GM12872 (cell line): Measurements from ENCODE around the gene NTRK2.

Experiments
- TF ChIP-seq, protein P1 (sequence below): IDR thresholded peaks from 3 replicates; pipeline ENCODE4 v1.5.1; 2011; ENCODE audit warnings: low read depth, mild to moderate bottlenecking, low read length, moderate library complexity; ENCODE audit not compliant: insufficient read depth

NTRK2 gene

DNA sequence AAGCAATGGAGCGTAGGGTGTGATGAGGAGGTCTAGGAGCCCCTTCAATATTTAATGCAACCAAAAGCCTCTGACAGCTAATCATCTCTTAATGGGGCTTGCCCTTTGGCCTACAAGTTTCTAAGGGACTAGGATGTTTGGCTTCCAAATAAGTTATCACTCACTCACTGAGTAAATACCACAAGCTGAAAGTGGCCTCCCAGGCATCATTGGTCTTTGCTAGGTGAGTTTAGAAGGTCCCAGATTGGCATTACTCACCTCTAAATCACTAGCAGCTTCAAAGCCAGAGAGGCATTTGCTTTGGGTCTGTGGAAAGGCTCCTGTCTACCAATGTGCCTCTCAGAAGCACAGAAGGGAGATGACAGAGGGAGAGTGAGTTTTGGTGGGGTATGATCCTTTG is 344.2 kb downstream of the NTRK2 start:
- TF ChIP-seq, protein P1, sequence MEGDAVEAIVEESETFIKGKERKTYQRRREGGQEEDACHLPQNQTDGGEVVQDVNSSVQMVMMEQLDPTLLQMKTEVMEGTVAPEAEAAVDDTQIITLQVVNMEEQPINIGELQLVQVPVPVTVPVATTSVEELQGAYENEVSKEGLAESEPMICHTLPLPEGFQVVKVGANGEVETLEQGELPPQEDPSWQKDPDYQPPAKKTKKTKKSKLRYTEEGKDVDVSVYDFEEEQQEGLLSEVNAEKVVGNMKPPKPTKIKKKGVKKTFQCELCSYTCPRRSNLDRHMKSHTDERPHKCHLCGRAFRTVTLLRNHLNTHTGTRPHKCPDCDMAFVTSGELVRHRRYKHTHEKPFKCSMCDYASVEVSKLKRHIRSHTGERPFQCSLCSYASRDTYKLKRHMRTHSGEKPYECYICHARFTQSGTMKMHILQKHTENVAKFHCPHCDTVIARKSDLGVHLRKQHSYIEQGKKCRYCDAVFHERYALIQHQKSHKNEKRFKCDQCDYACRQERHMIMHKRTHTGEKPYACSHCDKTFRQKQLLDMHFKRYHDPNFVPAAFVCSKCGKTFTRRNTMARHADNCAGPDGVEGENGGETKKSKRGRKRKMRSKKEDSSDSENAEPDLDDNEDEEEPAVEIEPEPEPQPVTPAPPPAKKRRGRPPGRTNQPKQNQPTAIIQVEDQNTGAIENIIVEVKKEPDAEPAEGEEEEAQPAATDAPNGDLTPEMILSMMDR = no peak

DNA sequence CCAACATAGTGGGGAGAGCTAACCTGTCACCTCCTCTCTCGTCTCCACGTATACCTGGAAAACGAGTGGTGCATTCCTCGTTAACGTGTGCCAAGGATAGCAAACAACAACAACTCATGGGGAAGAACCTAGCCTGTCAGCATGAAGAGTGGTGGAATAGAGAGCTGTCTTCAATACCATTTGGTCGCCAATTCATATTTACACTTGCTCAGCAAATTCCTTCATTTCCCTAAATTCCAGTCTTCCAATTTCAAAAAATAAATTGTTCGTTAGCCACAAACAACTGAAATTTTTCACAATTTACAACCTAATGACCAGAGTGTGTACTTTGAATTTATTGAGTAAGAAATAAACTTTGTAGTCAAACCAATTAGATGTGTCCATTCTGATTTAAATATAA is 344.8 kb downstream of the NTRK2 start:
- TF ChIP-seq, protein P1 = no peak

DNA sequence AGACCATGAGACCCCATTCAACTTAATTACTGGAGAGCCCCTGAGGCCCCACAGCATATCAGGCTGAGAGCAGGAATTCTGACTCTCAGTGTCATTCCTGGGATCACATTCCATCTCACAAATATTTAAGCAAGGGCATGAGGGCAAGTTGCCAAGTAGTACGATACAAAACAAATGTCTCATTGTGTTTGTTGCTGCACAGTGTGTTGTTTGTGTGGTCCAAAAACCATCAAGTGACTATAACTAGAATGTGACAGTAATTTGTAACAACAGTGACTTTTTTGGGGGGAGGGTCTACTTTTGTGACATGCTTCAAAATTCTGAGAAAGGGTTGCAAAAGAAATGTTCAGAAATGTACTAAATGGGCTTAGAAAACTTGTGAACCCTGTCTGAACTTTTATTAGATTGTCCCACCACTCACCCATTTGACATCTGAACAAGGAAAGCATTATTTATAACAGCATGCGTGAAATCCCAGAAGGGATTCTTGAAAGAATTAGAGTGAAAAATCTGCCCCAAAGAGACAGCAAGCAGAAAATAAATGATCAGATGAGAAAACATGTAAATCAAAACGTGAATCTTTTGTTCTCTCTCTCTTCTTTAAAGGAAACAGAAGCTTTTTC is 347.0 kb downstream of the NTRK2 start:
- TF ChIP-seq, protein P1 = no peak

DNA sequence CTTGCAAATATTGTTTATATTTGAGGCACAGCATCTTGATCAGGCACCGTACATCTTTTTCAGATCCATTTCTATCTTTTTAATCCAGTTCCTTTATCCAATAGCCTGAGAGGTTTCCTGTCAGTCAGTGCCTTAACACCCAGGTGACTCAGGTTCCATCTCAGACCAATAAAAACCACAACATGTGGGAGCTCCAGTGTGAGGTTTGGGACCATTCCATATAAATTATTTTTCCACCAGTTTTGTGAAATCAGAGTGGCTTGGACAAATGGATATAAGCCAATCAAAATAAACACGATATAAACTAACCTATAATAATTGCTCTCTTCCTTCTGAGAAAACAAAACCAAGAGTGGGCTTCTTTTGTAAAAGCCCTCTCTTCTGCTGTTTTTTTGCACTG is 351.3 kb downstream of the NTRK2 start:
- TF ChIP-seq, protein P1 = no peak

DNA sequence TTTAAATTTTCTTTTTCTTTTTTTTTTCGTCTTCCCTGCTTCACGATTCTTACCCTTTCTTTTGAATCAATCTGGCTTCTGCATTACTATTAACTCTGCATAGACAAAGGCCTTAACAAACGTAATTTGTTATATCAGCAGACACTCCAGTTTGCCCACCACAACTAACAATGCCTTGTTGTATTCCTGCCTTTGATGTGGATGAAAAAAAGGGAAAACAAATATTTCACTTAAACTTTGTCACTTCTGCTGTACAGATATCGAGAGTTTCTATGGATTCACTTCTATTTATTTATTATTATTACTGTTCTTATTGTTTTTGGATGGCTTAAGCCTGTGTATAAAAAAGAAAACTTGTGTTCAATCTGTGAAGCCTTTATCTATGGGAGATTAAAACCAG is 352.2 kb downstream of the NTRK2 start:
- TF ChIP-seq, protein P1 = no peak

DNA sequence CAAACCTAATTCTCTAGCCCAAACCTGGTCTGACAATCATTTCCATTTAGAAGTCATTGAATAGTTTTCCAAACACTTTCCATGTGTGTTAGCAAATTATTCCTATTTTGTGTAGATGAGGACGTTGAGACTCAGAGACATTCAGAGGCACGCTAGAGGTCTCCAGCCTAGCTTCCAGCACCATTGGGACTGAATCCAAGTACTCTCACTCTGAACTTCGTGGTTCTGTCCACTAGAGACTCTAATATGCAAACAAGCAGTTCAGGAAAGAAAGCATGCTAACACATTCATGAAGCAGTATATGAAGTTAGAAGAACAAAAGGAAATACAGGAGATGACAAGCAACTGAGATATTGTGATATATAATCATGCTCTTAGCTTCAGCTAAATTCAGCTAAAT is 354.8 kb downstream of the NTRK2 start:
- TF ChIP-seq, protein P1 = no peak

DNA sequence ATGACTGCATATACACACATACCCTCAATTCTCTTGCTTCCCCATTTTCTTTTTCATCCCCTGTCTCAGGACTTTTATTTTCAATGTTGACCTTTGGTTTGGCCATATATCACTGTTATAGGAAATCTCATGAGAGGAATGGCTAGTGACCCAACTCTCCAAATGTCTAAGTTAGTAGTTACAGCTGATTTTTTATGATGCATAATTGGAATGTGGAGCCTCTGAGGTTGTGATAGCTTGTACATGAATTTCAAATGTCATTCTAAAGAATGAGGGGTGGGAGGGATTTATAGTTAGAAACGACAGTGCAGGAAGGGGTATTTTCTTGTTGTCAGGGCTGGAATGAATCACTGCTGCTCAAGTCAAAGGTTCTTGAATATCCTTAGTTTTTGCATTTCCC is 356.1 kb downstream of the NTRK2 start:
- TF ChIP-seq, protein P1 = no peak
